Liver (tissue), 3 donors: ENCODE data around the gene MOGAT2.

ENCODE experiments used
- EGR1 ChIP-seq, 2 donors: IDR thresholded peaks; 2 replicates each; pipeline ENCODE4 v1.6.1; 2016 to 2018; ENCODE audit warnings: antibody characterized with exemption in 2 of 2, low read depth in 2 of 2
- FOXA1 ChIP-seq: IDR thresholded peaks from 2 replicates; pipeline ENCODE4 v1.6.1; 2016; ENCODE audit warnings: antibody characterized with exemption
- GABPA ChIP-seq, 2 donors: IDR thresholded peaks in 1 of 2; conservative IDR thresholded peaks in 1 of 2; 2 replicates each; pipeline ENCODE4 v1.6.1; 2016; ENCODE audit warnings: antibody characterized with exemption in 2 of 2, mild to moderate bottlenecking in 1 of 2, moderate library complexity in 1 of 2
- HNF4A ChIP-seq, 2 donors: conservative IDR thresholded peaks; 2 replicates each; pipeline ENCODE4 v1.6.1; 2016; ENCODE audit warnings: antibody characterized with exemption in 2 of 2, mild to moderate bottlenecking in 2 of 2
- JUND ChIP-seq, 2 donors: IDR thresholded peaks; 2 replicates each; pipeline ENCODE4 v1.6.1; 2016; ENCODE audit warnings: antibody characterized with exemption in 2 of 2
- RAD21 ChIP-seq, 2 donors: IDR thresholded peaks; 2 replicates each; pipeline ENCODE4 v1.6.1; 2016; ENCODE audit warnings: antibody characterized with exemption in 2 of 2, mild to moderate bottlenecking in 2 of 2
- RXRA ChIP-seq, 2 donors: IDR thresholded peaks; 2 replicates each; pipeline ENCODE4 v1.6.1; 2017 to 2018; ENCODE audit warnings: antibody characterized with exemption in 2 of 2, mild to moderate bottlenecking in 1 of 2
- TAF1 ChIP-seq: conservative IDR thresholded peaks from 2 replicates; pipeline ENCODE4 v1.6.1; 2016; ENCODE audit warnings: antibody characterized with exemption, mild to moderate bottlenecking
- YY1 ChIP-seq: IDR thresholded peaks from 2 replicates; pipeline ENCODE4 v1.6.1; 2016; ENCODE audit warnings: antibody characterized with exemption, mild to moderate bottlenecking
- TF ChIP-seq, protein P1 (sequence below): fragments of 150-350 bp; IDR thresholded peaks from 2 replicates; pipeline ENCODE4 v1.5.1; 2017; ENCODE audit warnings: improper control_type of control experiment, low read depth, low read length; ENCODE audit not compliant: missing input control
- TF ChIP-seq, protein P2 (sequence below): IDR thresholded peaks from 2 replicates; pipeline ENCODE4 v1.6.1; 2016; ENCODE audit warnings: antibody characterized with exemption, mild to moderate bottlenecking
- TF ChIP-seq, protein P3 (sequence below): IDR thresholded peaks from 2 replicates; pipeline ENCODE4 v1.6.1; 2016; ENCODE audit warnings: antibody characterized with exemption
- TF ChIP-seq, protein P4 (sequence below): IDR thresholded peaks from 2 replicates; pipeline ENCODE4 v1.6.1; 2016; ENCODE audit warnings: antibody characterized with exemption
- TF ChIP-seq, protein P5 (sequence below): IDR thresholded peaks from 2 replicates; pipeline ENCODE4 v1.6.1; 2016; ENCODE audit warnings: antibody characterized with exemption
- donor health status: healthy.
- donor health status: healthy.

DNA sequence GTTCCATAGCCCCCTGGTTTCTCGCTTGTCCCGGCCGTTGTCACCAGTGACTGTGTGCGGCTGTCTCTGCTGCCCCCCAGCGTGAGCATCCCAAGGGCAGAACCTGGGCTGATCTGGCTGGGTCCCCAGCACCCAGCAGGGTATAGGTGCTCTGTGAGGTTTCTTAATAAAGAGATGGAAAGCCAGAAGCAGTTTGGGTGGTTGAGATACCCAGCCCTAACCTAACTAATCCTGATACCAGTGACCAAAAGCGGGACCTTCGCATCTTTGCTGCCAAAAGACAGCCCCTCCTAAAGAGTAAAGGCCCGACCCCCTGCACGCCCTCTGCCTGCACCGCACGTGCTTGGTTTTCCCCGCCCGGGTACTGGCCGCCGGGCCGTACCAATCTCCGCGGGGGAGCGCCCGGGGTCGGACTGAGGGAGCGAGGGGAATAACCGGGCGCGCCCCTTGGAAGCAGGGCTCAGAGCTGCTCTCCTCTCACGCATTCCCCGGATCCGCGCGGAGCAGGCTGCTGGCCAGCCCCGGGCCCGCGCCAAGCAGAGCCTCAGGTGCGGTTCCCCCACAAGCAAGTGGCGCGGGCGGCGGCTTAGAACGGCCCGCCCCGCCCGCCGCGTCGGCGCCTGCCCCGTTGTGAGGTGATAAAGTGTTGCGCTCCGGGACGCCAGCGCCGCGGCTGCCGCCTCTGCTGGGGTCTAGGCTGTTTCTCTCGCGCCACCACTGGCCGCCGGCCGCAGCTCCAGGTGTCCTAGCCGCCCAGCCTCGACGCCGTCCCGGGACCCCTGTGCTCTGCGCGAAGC lies 50.7 kb downstream of the MOGAT2 start, which contains the start of gene DGAT2:
- TF ChIP-seq, protein P1, sequence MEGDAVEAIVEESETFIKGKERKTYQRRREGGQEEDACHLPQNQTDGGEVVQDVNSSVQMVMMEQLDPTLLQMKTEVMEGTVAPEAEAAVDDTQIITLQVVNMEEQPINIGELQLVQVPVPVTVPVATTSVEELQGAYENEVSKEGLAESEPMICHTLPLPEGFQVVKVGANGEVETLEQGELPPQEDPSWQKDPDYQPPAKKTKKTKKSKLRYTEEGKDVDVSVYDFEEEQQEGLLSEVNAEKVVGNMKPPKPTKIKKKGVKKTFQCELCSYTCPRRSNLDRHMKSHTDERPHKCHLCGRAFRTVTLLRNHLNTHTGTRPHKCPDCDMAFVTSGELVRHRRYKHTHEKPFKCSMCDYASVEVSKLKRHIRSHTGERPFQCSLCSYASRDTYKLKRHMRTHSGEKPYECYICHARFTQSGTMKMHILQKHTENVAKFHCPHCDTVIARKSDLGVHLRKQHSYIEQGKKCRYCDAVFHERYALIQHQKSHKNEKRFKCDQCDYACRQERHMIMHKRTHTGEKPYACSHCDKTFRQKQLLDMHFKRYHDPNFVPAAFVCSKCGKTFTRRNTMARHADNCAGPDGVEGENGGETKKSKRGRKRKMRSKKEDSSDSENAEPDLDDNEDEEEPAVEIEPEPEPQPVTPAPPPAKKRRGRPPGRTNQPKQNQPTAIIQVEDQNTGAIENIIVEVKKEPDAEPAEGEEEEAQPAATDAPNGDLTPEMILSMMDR = peak; percentile 55
- TF ChIP-seq RAD21 (IDR thresholded peaks at IDR 0.05) (peak; percentile 85 to 87), JUND (IDR thresholded peaks at IDR 0.05) (no peak), FOXA1 (no peak), EGR1 (IDR thresholded peaks at IDR 0.05; ENCODE audit: low read depth in 2 of 2) (peak in 1 of 2 donors; percentile 54), RXRA (IDR thresholded peaks at IDR 0.05) (peak; percentile 31 to 32), HNF4A (conservative IDR thresholded peaks at IDR 0.05) (peak in 1 of 2 donors; percentile 30), YY1 (peak; percentile 38), TAF1 (no peak), GABPA (IDR thresholded peaks at IDR 0.05 in 1 of 2, conservative IDR thresholded peaks at IDR 0.05 in 1 of 2) (no peak)
- TF ChIP-seq, protein P2, sequence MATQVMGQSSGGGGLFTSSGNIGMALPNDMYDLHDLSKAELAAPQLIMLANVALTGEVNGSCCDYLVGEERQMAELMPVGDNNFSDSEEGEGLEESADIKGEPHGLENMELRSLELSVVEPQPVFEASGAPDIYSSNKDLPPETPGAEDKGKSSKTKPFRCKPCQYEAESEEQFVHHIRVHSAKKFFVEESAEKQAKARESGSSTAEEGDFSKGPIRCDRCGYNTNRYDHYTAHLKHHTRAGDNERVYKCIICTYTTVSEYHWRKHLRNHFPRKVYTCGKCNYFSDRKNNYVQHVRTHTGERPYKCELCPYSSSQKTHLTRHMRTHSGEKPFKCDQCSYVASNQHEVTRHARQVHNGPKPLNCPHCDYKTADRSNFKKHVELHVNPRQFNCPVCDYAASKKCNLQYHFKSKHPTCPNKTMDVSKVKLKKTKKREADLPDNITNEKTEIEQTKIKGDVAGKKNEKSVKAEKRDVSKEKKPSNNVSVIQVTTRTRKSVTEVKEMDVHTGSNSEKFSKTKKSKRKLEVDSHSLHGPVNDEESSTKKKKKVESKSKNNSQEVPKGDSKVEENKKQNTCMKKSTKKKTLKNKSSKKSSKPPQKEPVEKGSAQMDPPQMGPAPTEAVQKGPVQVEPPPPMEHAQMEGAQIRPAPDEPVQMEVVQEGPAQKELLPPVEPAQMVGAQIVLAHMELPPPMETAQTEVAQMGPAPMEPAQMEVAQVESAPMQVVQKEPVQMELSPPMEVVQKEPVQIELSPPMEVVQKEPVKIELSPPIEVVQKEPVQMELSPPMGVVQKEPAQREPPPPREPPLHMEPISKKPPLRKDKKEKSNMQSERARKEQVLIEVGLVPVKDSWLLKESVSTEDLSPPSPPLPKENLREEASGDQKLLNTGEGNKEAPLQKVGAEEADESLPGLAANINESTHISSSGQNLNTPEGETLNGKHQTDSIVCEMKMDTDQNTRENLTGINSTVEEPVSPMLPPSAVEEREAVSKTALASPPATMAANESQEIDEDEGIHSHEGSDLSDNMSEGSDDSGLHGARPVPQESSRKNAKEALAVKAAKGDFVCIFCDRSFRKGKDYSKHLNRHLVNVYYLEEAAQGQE = no peak
- TF ChIP-seq, protein P3, sequence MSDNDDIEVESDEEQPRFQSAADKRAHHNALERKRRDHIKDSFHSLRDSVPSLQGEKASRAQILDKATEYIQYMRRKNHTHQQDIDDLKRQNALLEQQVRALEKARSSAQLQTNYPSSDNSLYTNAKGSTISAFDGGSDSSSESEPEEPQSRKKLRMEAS = peak; percentile 67
- TF ChIP-seq, protein P4, sequence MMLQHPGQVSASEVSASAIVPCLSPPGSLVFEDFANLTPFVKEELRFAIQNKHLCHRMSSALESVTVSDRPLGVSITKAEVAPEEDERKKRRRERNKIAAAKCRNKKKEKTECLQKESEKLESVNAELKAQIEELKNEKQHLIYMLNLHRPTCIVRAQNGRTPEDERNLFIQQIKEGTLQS = no peak
- TF ChIP-seq, protein P5, sequence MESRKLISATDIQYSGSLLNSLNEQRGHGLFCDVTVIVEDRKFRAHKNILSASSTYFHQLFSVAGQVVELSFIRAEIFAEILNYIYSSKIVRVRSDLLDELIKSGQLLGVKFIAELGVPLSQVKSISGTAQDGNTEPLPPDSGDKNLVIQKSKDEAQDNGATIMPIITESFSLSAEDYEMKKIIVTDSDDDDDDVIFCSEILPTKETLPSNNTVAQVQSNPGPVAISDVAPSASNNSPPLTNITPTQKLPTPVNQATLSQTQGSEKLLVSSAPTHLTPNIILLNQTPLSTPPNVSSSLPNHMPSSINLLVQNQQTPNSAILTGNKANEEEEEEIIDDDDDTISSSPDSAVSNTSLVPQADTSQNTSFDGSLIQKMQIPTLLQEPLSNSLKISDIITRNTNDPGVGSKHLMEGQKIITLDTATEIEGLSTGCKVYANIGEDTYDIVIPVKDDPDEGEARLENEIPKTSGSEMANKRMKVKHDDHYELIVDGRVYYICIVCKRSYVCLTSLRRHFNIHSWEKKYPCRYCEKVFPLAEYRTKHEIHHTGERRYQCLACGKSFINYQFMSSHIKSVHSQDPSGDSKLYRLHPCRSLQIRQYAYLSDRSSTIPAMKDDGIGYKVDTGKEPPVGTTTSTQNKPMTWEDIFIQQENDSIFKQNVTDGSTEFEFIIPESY = no peak
